EH (cell line): ENCODE data around the gene CEPT1.

ENCODE experiments used
- DNase-seq: peaks from one replicate; pipeline ENCODE4 v3.0.0-alpha.2; 2015; ENCODE audit warnings: low read depth

The CEPT1 gene

GRCh38 chr1:111193712-111194480 is 53.9 kb downstream of the CEPT1 start:
- peak; percentile 45 for DNase-seq

GRCh38 chr1:111195002-111195684 is 55.1 kb downstream of the CEPT1 start:
- peak; percentile 20 for DNase-seq

- no peak for DNase-seq
These were observed 56.2 kb downstream of the CEPT1 start for GRCh38 chr1:111196213-111196612.

- DNase-seq = peak; percentile 21
These were observed 57.7 kb downstream of the CEPT1 start for GRCh38 chr1:111197598-111198284.

- no peak for DNase-seq
These were observed 58.8 kb downstream of the CEPT1 start for GRCh38 chr1:111198836-111199235.

GRCh38 chr1:111199329-111199728 is 59.3 kb downstream of the CEPT1 start:
- no peak for DNase-seq

- DNase-seq = no peak
These were observed 60.1 kb downstream of the CEPT1 start, which contains the start of gene DENND2D for GRCh38 chr1:111199881-111200801. TSS of gene DENND2D (minus strand) at chr1:111200646. CDS start at chr1:111200459, 187 bp downstream.

GRCh38 chr1:111200802-111201161 is 60.8 kb downstream of the CEPT1 start:
- no peak for DNase-seq

- no peak for DNase-seq
These were observed 61.5 kb downstream of the CEPT1 start for GRCh38 chr1:111201275-111202090.

- no peak for DNase-seq
These were observed 62.3 kb downstream of the CEPT1 start for GRCh38 chr1:111202366-111202706.

- no peak for DNase-seq
These were observed 62.9 kb downstream of the CEPT1 start for GRCh38 chr1:111202707-111203623.

- DNase-seq = peak; percentile 64
These were observed 63.7 kb downstream of the CEPT1 start for GRCh38 chr1:111203681-111204200.

- no peak for DNase-seq
These were observed 64.4 kb downstream of the CEPT1 start for GRCh38 chr1:111204201-111204982.

- DNase-seq = peak; percentile 21
These were observed 65.1 kb downstream of the CEPT1 start for GRCh38 chr1:111204983-111205713.

- peak; percentile 76 for DNase-seq
These were observed 65.7 kb downstream of the CEPT1 start for GRCh38 chr1:111205714-111206050.

GRCh38 chr1:111208921-111209320 is 68.9 kb downstream of the CEPT1 start:
- DNase-seq = no peak

GRCh38 chr1:111209622-111210021 is 69.6 kb downstream of the CEPT1 start:
- DNase-seq = no peak

GRCh38 chr1:111211921-111212320 is 71.9 kb downstream of the CEPT1 start:
- DNase-seq = no peak
